GM13976 (cell line): Measurements from ENCODE around the gene NTM.

ENCODE experiments used
- DNase-seq: peaks from one replicate; pipeline ENCODE4 v3.0.0; 2012; ENCODE audit warnings: low spot score
- in situ Hi-C: fragments of 300-500 bp; cut with MboI; formaldehyde crosslinking; loops from one replicate; pipeline ENCODE4 v1.12.0; 2022; ENCODE audit warnings: low sequenced_read_pairs, mixed read lengths, inconsistent platforms; ENCODE audit not compliant: unreplicated experiment
- TF ChIP-seq, protein P1 (sequence below): IDR thresholded peaks from 2 replicates; pipeline ENCODE4 v1.5.1; 2012; ENCODE audit warnings: borderline replicate concordance, mild to moderate bottlenecking; ENCODE audit not compliant: insufficient read depth; ENCODE audit errors: extremely low read depth, missing control alignments, control extremely low read depth

Gene NTM

DNA sequence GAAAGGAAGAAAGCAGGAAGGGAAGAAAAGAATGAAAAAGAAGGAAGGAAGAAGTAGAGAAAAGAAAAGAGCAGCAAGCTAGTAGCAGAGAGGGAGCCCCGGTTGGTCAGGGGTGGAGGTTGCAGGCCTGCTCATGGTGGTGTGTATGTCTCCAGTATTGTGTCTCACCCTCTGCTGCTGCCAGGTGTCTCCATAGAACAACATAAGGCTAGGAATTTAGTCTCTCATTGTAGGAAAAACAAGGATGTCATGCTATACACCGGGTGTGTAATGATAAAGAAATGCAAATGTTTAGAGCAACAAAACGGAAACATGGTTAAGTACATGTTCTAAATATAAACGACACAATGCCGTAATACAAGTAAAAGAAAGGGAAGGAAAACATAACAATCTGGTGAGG is 342.5 kb downstream of the NTM start:
- in situ Hi-C loops: no loop called here
- TF ChIP-seq, protein P1, sequence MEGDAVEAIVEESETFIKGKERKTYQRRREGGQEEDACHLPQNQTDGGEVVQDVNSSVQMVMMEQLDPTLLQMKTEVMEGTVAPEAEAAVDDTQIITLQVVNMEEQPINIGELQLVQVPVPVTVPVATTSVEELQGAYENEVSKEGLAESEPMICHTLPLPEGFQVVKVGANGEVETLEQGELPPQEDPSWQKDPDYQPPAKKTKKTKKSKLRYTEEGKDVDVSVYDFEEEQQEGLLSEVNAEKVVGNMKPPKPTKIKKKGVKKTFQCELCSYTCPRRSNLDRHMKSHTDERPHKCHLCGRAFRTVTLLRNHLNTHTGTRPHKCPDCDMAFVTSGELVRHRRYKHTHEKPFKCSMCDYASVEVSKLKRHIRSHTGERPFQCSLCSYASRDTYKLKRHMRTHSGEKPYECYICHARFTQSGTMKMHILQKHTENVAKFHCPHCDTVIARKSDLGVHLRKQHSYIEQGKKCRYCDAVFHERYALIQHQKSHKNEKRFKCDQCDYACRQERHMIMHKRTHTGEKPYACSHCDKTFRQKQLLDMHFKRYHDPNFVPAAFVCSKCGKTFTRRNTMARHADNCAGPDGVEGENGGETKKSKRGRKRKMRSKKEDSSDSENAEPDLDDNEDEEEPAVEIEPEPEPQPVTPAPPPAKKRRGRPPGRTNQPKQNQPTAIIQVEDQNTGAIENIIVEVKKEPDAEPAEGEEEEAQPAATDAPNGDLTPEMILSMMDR: no peak
- no peak for DNase-seq

DNA sequence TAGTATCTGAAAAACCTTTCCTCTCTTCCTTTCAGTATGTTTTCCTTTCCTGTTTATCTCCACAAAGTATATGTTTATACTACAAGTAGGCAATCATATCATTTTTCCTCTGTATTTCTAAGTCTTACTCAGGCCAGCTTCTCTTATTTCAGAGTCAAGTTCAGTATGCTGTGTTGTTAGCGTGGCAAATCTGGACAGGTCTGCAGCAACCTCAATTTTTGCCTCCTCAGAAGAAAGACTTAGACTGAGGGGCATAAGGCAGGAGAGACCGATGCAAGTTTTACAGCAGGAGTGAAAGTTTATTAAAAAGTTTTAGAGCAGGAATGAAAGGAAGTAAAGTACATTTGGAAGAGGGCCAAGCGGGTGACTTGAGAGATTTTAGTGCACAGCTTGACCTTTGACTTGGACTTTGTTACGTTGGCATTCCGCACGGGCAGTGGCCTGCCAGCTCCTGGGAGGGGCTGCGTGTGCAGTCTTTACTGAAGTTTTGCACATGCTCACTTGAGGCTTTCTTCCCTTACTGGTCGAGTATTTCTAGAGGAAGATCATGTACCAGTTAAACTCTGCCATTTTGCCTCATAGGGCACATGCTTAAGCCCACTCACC is 343.2 kb downstream of the NTM start:
- DNase-seq: no peak
- in situ Hi-C loops: no loop called here
- TF ChIP-seq, protein P1: no peak

DNA sequence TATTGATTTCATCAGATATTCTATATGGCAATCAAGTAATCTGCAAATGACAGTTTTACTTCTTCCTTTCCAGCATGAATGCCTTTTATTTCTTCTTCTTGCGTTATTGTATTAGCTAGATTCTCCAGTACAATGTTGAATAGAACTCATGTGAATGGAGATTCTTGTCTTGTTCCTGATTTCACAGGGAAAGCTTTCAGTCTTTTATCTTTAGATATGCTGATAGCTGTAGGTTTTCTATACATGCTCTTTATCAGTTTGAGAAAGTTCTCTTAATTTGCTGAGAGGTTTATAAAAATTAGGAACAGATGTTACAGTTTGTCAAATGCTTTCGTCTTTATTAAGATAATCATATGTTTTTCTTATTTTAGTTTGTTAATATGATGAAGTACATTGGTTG is 347.2 kb downstream of the NTM start:
- DNase-seq: no peak
- TF ChIP-seq, protein P1: no peak
- in situ Hi-C loops: no loop called here

DNA sequence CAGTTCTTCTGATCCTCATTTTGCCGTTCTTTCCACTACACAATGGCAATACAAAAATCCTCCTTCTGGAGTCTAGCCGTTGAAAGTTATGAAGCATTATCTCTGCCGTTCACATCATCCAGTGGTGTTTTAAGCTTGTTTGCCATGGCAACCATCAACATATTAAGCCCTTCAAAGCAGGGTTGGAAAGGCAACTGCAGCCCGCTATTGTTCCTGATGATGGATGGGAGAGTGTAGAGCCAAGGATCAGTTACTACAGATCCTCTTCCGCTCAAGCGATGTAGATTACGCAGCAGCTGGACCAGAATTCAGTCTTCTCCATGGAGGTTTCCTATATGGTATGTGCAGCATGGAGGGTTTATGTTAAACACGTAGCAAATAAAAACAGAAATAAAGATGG is 352.7 kb downstream of the NTM start:
- TF ChIP-seq, protein P1: no peak
- no peak for DNase-seq

DNA sequence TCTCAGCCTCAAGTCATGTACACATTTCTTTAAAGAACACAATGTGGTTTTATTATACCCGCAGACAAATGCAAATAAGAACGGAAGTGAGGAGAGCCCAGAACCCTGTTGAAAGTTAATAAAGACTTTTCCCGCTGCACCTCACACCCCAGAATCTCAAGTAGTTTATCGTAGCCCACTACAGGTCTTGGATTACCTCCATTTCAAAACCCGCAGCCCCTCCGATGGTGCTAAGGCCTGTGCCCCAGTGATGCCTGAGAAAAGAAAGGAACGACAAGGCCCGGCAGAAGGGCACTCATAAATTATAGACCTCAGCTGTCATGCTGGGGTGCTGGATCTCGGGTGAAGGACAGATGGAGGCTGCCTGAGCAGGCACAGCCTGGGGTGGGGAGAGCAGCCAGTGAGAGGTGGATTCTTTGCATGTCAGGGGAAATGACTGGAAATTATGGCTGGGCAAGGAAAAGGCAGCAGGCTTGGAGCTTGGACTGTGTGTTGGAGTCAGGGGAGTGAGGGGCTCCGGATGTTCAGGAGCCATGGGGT is 354.1 kb downstream of the NTM start:
- in situ Hi-C loops: no loop called here
- DNase-seq: no peak
- TF ChIP-seq, protein P1: no peak

More for the DNA sequence above, 352.7 kb downstream of the NTM start:
- in situ Hi-C loops: no loop called here

DNA sequence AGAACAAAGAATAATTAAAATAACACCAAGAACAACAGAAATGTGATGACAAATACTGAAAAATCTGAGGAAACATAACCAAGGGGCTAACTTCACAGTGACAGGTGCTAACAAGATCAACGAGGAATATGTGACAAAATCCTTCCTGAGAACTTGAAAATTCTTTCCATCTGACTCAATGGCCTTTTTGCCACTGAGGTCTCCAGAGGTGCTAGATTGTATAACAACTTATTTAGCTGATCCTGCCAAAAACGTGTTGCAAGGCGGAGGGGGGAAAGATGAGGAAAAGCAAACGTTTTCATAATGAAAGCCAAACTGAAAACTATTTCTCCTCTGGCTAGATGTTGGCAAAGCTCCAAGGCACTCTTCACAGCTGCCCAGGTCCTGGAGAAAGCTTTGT is 364.5 kb downstream of the NTM start:
- in situ Hi-C loops: no loop called here
- no peak for DNase-seq
- TF ChIP-seq, protein P1: no peak

DNA sequence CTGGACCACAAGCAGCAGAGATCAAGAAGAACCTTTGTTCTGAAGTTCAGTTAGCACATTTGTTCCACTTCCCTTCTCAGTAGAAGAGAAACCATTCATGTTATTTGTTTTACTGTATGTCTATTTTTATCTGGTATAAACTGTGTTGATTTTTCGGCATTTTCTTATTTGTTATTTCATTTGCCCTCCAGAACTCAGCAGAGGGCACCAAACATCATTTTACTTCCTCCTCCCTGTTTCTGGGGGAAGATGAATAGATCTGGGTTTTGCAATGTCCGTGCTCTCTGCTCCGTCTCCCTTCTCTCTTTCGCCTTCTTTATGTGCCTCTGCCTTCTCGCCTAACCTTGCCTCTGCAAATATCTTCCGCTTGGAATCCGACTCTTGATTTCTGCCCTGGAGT is 366.9 kb downstream of the NTM start:
- no peak for DNase-seq
- TF ChIP-seq, protein P1: no peak
- in situ Hi-C loops: no loop called here
